H4 (cell line): ENCODE data around the gene GEMIN5. TPM values are rescaled to one million over a fixed set of nuclear protein-coding genes. Genes with fewer than 3 reads are reported as not detected.

Source experiments
- DNase-seq: peaks from one replicate; pipeline ENCODE4 v3.0.0-alpha.2; 2015; ENCODE audit warnings: low spot score
- total RNA-seq: library from RNA; depleted of rRNA; stranded (reverse); fragments of >200 nt; shearing (Covaris generic); gene quantifications from 2 replicates; pipeline ENCODE4 v1.2.3, GENCODE V29; 2014

The GEMIN5 gene
- total RNA-seq, 1 experiment from 2014 or later, result 12.6 TPM

- no peak for DNase-seq
These were observed 53.6 kb downstream of the GEMIN5 start for GRCh38 chr5:154884424-154884823.

- no peak for DNase-seq
These were observed 56.0 kb downstream of the GEMIN5 start for GRCh38 chr5:154881986-154882385.

- DNase-seq, result no peak
These were observed 59.2 kb downstream of the GEMIN5 start for GRCh38 chr5:154878642-154879335.

- no peak for DNase-seq
These were observed 64.2 kb downstream of the GEMIN5 start for GRCh38 chr5:154873791-154874331.

- DNase-seq, result no peak
These were observed 66.3 kb downstream of the GEMIN5 start for GRCh38 chr5:154871734-154872133.

GRCh38 chr5:154868702-154869101 is 69.3 kb downstream of the GEMIN5 start:
- no peak for DNase-seq

GRCh38 chr5:154866841-154867240 is 71.2 kb downstream of the GEMIN5 start:
- no peak for DNase-seq

- DNase-seq, result no peak
These were observed 72.4 kb downstream of the GEMIN5 start for GRCh38 chr5:154865466-154866184.

GRCh38 chr5:154863291-154864080 is 74.5 kb downstream of the GEMIN5 start:
- DNase-seq, result no peak

GRCh38 chr5:154862766-154863165 is 75.2 kb downstream of the GEMIN5 start:
- DNase-seq, result no peak

- DNase-seq, result no peak
These were observed 76.1 kb downstream of the GEMIN5 start for GRCh38 chr5:154861946-154862345.

GRCh38 chr5:154860765-154861164 is 77.2 kb downstream of the GEMIN5 start:
- no peak for DNase-seq

GRCh38 chr5:154860123-154860522 is 77.9 kb downstream of the GEMIN5 start:
- DNase-seq, result no peak

GRCh38 chr5:154858972-154859871 is 78.8 kb downstream of the GEMIN5 start:
- DNase-seq, result no peak

- peak; percentile 94 for DNase-seq
These were observed 79.6 kb downstream of the GEMIN5 start, which contains the start of gene CNOT8 for GRCh38 chr5:154858297-154858971. CNOT8 (plus strand) TSS chr5:154858627; CDS start chr5:154863279, 4,652 bp downstream.

- peak; percentile 96 for DNase-seq
These were observed 80.3 kb downstream of the GEMIN5 start for GRCh38 chr5:154857530-154858296.

- no peak for DNase-seq
These were observed 86.7 kb downstream of the GEMIN5 start for GRCh38 chr5:154851351-154851750.

- DNase-seq, result peak; percentile 43
These were observed 87.6 kb downstream of the GEMIN5 start, which contains the start of gene FAXDC2 for GRCh38 chr5:154850255-154851062. FAXDC2 (minus strand) TSS chr5:154850603; CDS start chr5:154838178, 12,425 bp downstream.

- DNase-seq, result no peak
These were observed 88.2 kb downstream of the GEMIN5 start for GRCh38 chr5:154849791-154850201.
